Ectodermal cell (in vitro differentiated cells): Measurements from ENCODE around the gene CDC14B.

Experiments used
- H3K27ac ChIP-seq: 2 replicates; pipeline ENCODE4 v1.7.0; 2013; ENCODE audit warnings: mild to moderate bottlenecking, low read depth, low read length; ENCODE audit not compliant: insufficient read depth, poor library complexity, severe bottlenecking
- H3K27me3 ChIP-seq: 2 replicates; pipeline ENCODE4 v1.7.0; 2013; ENCODE audit warnings: mild to moderate bottlenecking, low read length; ENCODE audit not compliant: insufficient read depth, control insufficient read depth, poor library complexity, severe bottlenecking
- H3K36me3 ChIP-seq: one replicate; pipeline ENCODE4 v1.7.0; 2013; ENCODE audit warnings: low read length; ENCODE audit not compliant: control insufficient read depth, insufficient read depth
- H3K4me1 ChIP-seq: one replicate; pipeline ENCODE4 v1.7.0; 2013; ENCODE audit warnings: low read length; ENCODE audit not compliant: control insufficient read depth, insufficient read depth
- H3K4me3 ChIP-seq: 2 replicates; pipeline ENCODE4 v1.7.0; 2013; ENCODE audit warnings: low read depth, low read length, control low read depth; ENCODE audit not compliant: insufficient read depth
- H3K9me3 ChIP-seq: 2 replicates; pipeline ENCODE4 v1.7.0; 2013; ENCODE audit warnings: mild to moderate bottlenecking, low read length, moderate library complexity; ENCODE audit not compliant: control insufficient read depth
- WGBS, 2 experiments: methylation state at CpG; one replicate each; pipeline ENCODE4 v1.1.7; 2013; ENCODE audit warnings: missing lambda C conversion rate in 2 of 2; 5-methylcytosine and 5-hydroxymethylcytosine counted together

Gene CDC14B

DNA sequence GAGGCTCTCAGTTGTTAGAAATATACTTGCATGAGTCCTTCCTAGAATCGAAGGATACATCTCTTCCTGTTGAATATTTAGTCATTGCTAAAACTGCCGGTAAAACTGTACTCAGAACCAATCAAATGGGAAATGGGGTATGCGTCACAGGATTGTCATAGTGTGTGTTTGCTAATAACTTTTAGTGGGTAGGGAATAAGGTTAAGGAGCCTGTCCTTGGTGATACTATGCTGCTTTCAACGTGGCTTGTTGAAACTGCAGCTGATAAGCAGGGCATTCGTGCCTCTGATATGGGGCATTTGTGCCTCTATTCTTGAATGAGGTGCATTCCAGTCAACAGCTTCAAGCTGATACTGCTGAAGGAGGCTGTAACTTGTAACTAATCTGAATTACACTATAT is 143.1 kb downstream of the CDC14B start:
- no peak overlapping the region for H3K4me3 ChIP-seq
- no peaks in the 10 kb centered on the region for H3K36me3 ChIP-seq
- H3K4me1 ChIP-seq = no peaks in the 10 kb centered on the region
- 90 to 93% methylated on average over 5 of the region's 5 CpGs for WGBS, 2 experiments
- H3K9me3 ChIP-seq = no peaks in the 10 kb centered on the region
- H3K27ac ChIP-seq = no peak overlapping the region
- no peaks in the 10 kb centered on the region for H3K27me3 ChIP-seq

DNA sequence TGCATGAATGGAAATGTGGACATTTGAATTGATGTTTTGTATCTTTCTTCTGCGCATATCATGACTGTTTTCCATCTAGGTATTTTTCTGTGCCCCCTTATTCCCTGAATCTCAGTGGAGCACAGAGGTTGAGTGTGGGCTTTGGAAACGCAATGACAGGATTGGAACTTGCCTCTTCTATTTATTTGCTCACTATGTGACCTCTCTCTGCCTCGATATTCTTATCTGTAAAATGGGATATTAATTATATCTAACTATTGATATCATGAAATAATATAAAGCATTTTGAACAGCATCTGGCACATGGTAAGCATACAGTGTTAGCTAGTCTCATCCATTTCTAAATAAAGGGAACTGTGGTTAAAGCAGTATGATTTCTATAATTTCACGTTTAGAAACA is 143.6 kb downstream of the CDC14B start:
- Histone ChIP-seq H3K27ac (no peak overlapping the region), H3K9me3 (no peaks in the 10 kb centered on the region), H3K4me1 (no peaks in the 10 kb centered on the region), H3K36me3 (no peaks in the 10 kb centered on the region), H3K27me3 (no peaks in the 10 kb centered on the region), H3K4me3 (no peak overlapping the region)
- 100% methylated on average over 2 of the region's 4 CpGs for WGBS, 2 experiments

DNA sequence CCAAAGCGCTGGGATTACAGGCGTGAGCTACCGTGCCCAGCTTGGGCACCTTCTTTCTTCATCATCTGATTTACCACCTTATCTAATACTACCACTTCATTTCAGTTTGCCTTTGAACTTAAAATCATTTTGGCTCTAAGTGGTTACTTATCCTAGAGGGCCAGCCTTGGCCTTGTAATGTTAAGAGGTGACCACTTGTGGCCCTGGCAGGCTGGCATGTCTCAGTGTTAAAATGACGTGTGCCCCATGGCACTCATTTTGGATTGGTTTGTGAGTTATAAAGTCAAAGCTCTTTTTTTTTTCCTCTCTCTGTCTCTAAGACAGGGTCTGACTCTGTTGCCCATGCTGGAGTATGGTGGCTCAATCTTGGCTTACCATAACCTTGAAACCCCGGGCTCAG is 151.9 kb downstream of the CDC14B start:
- Histone ChIP-seq H3K4me3 (no peak overlapping the region), H3K36me3 (peaks cover 7% of the 10 kb centered on the region), H3K27me3 (no peaks in the 10 kb centered on the region), H3K9me3 (no peaks in the 10 kb centered on the region), H3K27ac (no peak overlapping the region), H3K4me1 (no peaks in the 10 kb centered on the region)
- 95 to 99% methylated on average over 5 of the region's 5 CpGs for WGBS, 2 experiments

DNA sequence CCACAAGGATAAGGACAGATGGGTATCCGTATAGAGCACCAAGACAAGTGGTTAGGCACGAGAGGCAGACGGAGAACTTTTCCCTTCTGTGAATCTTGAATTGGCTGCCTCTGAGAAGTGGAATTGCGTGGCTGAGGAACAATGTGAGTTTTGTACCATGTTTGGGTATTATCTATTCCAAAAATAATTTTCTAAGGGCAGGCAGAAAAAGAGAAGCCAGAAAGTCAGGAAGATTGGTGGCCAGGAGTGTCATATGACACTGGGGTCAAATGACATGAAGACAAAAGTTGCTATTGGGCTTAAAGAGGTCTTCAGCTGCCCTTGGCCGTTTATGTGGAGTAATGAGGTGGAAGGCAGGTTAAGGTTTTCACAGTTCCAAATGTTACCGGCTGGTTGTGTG is 155.2 kb downstream of the CDC14B start:
- WGBS, 2 experiments = 83 to 91% methylated on average over 5 to 6 of the region's 6 CpGs
- Histone ChIP-seq H3K36me3 (peaks cover 7% of the 10 kb centered on the region), H3K27me3 (no peaks in the 10 kb centered on the region), H3K4me1 (peaks cover 3% of the 10 kb centered on the region), H3K4me3 (no peak overlapping the region), H3K9me3 (no peaks in the 10 kb centered on the region), H3K27ac (no peak overlapping the region)

DNA sequence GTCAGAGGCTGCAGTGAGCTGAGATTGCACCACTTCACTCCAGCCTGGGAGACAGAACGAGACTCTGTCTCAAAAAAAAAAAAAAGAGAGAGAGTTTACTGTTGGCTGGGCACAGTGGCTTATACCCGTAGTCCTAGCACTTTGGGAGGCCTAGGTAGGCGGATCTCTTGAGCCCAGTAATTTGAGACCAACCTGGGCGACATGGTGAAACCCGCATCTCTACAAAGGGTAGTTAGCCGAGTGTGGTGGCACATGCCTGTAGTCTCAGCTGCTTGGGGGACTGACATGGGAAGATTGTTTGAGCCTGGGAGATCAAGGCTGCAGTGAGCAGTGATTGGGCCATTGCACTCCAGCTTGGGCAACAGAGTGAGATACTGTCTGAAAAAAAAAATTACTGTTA is 157.1 kb downstream of the CDC14B start:
- H3K36me3 ChIP-seq = peaks cover 7% of the 10 kb centered on the region
- no peaks in the 10 kb centered on the region for H3K9me3 ChIP-seq
- H3K4me1 ChIP-seq = peaks cover 3% of the 10 kb centered on the region
- WGBS, 2 experiments = 47 to 51% methylated on average over 6 of the region's 6 CpGs
- no peak overlapping the region for H3K27ac ChIP-seq
- no peak overlapping the region for H3K4me3 ChIP-seq
- H3K27me3 ChIP-seq = no peaks in the 10 kb centered on the region

DNA sequence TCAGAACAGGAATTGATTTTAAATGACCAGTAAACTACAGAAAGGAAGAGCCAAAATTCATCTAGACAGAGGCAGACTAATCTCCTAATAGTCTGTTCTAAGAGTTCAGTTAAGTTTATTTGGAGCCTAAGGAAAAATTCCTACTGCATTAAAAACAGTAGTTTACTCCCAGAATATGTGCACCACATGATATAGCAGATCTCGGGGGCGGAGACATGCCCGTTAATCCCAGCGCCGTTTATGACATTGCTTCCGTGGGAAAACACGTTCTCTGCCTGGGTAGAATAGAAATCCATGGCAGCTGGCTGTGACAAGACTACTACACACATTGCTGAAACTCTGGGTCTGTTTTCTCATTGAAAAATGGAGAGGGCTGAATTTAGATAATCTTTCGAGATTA is 158.3 kb downstream of the CDC14B start:
- no peaks in the 10 kb centered on the region for H3K9me3 ChIP-seq
- H3K27me3 ChIP-seq = no peaks in the 10 kb centered on the region
- peaks cover 7% of the 10 kb centered on the region for H3K36me3 ChIP-seq
- H3K27ac ChIP-seq = no peak overlapping the region
- WGBS, 2 experiments = 93 to 96% methylated on average over 7 of the region's 8 CpGs
- H3K4me1 ChIP-seq = peaks cover 3% of the 10 kb centered on the region
- H3K4me3 ChIP-seq = no peak overlapping the region

DNA sequence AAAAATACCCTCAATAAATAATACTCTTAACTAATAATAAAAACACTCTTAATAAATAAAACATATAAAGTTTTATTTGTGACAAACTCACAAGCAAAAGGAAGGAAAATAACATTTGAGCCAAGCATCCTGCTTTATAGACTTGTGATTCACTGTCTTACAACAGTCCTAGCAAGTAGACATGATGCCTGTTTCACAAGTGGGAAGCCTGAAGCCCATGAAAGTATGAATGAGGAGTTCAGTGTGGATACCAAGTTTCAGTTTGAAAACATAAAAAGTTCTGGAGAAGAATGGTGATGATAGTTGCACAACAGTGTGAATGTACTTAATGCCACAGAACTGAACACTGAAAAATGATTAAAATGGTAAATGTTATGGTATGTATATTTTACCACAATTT is 158.8 kb downstream of the CDC14B start:
- Histone ChIP-seq H3K9me3 (no peaks in the 10 kb centered on the region), H3K27ac (no peak overlapping the region), H3K27me3 (no peaks in the 10 kb centered on the region), H3K4me1 (peaks cover 3% of the 10 kb centered on the region), H3K4me3 (no peak overlapping the region), H3K36me3 (peaks cover 5% of the 10 kb centered on the region)

DNA sequence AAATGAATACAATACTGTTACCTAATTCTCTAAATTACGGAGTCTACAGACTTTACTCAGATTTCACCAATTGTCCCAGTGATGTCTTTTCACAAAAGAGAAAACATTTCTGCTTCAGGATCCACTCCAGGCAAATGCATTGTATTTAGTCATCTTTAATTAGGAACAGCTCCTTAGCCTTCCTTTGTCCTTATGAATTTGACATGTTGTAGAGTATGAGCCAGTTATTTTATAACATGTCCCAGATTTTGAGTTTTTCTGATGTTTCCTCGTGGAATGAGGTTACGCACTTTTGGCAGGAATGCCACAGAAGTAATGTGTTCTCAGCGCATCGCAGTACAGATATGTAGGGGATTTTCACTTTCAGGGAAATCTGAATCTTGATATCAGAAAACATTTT is 159.2 kb downstream of the CDC14B start:
- no peak overlapping the region for H3K27ac ChIP-seq
- no peaks in the 10 kb centered on the region for H3K27me3 ChIP-seq
- WGBS, 2 experiments = 92 to 93% methylated on average over 5 of the region's 5 CpGs

DNA sequence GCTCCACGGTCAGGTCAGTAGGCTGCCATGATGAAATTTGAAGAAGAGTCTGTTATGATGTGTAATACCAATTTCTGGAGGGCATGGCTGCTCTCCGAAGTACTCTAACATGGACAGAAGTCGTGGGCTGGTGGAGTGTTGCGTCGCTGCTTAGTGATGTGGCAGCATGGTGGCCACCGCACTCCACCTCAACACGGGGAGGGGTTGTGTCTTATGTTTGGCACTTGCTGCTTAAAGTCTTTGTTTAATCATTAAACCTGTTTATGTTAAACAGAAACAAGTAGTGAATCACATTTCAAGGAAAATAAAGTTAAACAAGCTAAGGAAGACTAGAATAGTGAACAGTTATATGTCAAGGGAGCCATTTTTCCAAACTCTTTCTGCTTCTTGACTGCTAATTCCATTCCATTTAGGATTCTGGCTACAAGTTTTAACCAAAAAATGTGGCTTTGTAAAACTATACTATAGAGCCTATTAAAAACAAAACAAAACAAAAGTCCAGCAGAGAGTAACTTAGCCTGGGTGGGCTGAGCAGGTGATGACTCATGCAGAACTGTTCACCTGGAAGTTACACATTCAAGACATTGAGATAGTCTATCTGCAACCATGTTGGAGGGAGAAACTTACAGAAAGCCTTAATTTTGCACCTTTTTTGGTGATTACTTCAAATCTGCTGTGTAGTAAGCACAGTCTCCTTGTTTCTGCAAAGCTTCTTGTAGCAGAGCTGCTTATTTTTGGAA is 160.2 kb downstream of the CDC14B start:
- Histone ChIP-seq H3K36me3 (no peaks in the 10 kb centered on the region), H3K27ac (no peak overlapping the region), H3K9me3 (no peaks in the 10 kb centered on the region), H3K4me3 (no peak overlapping the region), H3K4me1 (peaks cover 3% of the 10 kb centered on the region), H3K27me3 (no peaks in the 10 kb centered on the region)
- WGBS, 2 experiments = 96 to 98% methylated on average over 7 of the region's 7 CpGs

More for the DNA sequence above, 159.2 kb downstream of the CDC14B start:
- Histone ChIP-seq H3K4me1 (peaks cover 3% of the 10 kb centered on the region), H3K9me3 (no peaks in the 10 kb centered on the region), H3K4me3 (no peak overlapping the region), H3K36me3 (peaks cover under 1% of the 10 kb centered on the region)

DNA sequence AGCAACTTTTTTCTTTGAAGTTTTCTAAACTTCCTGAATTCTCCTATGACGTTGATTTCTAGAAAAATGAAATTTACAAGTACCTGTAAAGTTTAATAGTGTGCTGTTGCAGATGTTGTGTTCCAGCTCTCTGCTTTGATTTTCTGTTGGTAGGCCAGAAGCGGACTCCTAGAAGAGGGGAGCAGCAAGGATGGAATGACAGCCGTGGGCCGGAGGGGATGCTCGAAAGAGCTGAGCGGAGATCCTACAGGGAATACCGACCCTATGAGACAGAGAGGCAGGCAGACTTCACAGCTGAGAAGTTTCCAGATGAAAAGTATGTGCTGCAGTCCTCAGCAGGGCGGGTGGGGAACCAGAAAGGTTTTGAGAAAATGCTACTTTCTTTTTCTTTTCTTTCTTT is 161.4 kb downstream of the CDC14B start:
- H3K36me3 ChIP-seq = no peaks in the 10 kb centered on the region

DNA sequence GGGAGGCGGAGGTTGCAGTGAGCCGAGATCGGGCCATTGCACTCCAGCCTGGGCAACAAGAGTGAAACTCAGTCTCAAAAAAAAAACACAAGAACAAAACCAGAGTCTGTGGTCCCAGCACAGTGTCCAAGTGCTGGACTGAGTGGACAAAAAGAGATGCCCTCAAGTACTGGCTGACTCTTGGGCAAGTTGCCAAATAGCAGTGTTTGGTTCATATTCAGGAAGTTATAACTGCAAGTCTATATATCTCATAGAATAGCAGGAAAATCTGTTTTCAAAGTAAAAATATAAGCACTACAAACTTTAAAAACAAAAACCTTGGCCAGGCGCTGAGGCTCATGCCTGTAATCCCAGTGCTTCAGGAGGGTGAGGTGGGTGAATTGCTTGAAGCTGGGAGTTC is 162.4 kb downstream of the CDC14B start:
- Histone ChIP-seq H3K36me3 (no peaks in the 10 kb centered on the region), H3K4me3 (no peak overlapping the region), H3K27ac (no peak overlapping the region), H3K27me3 (no peaks in the 10 kb centered on the region), H3K4me1 (peaks cover 3% of the 10 kb centered on the region), H3K9me3 (no peaks in the 10 kb centered on the region)
- WGBS, 2 experiments = 85 to 95% methylated on average over 4 of the region's 4 CpGs

More for the DNA sequence above, 161.4 kb downstream of the CDC14B start:
- peaks cover 3% of the 10 kb centered on the region for H3K4me1 ChIP-seq
- H3K27ac ChIP-seq = no peak overlapping the region
- no peaks in the 10 kb centered on the region for H3K27me3 ChIP-seq
- WGBS, 2 experiments = 91 to 92% methylated on average over 8 of the region's 8 CpGs
- H3K9me3 ChIP-seq = no peaks in the 10 kb centered on the region
- no peak overlapping the region for H3K4me3 ChIP-seq
